ENCODE data around the gene RNF112. TPM values are rescaled to one million over a fixed set of nuclear protein-coding genes. Genes with fewer than 3 reads are reported as not detected.

Gene RNF112
- total RNA-seq = 1 to 10 TPM; 2.3 to 7.6 (median 2.7) TPM
- polyA plus RNA-seq = 1 to 10 TPM; 1.3 to 5.9 (median 2.2) TPM
- long read RNA-seq, donor 1 = 0 reads
- long read RNA-seq, donor 2 = 0 reads

GRCh38 chr17:19410875-19411620 lies at the start of gene RNF112:
TSS of gene RNF112 (plus strand) at chr17:19411232. CDS start at chr17:19411409, 177 bp downstream.
- Histone ChIP-seq H3K27ac (no peak within 1 kb of the TSS), H3K36me3 (no peaks in the 10 kb centered on the region), H3K9me3 (no peaks in the 10 kb centered on the region), H3K4me1 (peaks cover 0 to 18% (median 3%) of the 10 kb centered on the region in 6 donors), H3K27me3 (replicated peaks in 1 of 7) (peaks cover 0 to 27% (median 0%) of the 10 kb centered on the region in 7 donors), H3K4me3 (peak within 1 kb of the TSS in 4 of 8 donors; percentile 3 to 47 (median 16))
- intact Hi-C loops (cut with DNase I; ENCODE audit: low total_unique reads) = no loop called here
- TF ChIP-seq POLR2AphosphoS5 (IDR thresholded peaks at IDR 0.05) (no peak), CTCF (IDR thresholded peaks at IDR 0.05 in 8 of 11, conservative IDR thresholded peaks at IDR 0.05 in 3 of 11) (no peak), POLR2A (IDR thresholded peaks at IDR 0.05) (no peak)
- DNase-seq = no peak
- 33 to 58% (median 50%) methylated on average over 23 of the region's 23 CpGs for WGBS, 5 donors

GRCh38 chr17:19361326-19361725 lies 49.7 kb upstream of the RNF112 start:
- H3K4me3 ChIP-seq = no peak overlapping the region
- DNase-seq = peak; percentile 68
- H3K27ac ChIP-seq = no peak overlapping the region
- peaks cover 6 to 19% (median 16%) of the 10 kb centered on the region in 6 donors for H3K4me1 ChIP-seq
- 74 to 90% (median 79%) methylated on average over 6 of the region's 6 CpGs for WGBS, 5 donors
- TF ChIP-seq CTCF (IDR thresholded peaks at IDR 0.05 in 8 of 11, conservative IDR thresholded peaks at IDR 0.05 in 3 of 11) (no peak), POLR2A (IDR thresholded peaks at IDR 0.05) (no peak), POLR2AphosphoS5 (IDR thresholded peaks at IDR 0.05) (no peak)
- H3K27me3 ChIP-seq (replicated peaks in 1 of 7) = peaks cover 0 to 7% (median 0%) of the 10 kb centered on the region in 7 donors
- no peaks in the 10 kb centered on the region for H3K9me3 ChIP-seq
- H3K36me3 ChIP-seq = no peaks in the 10 kb centered on the region
- intact Hi-C loops (cut with DNase I; ENCODE audit: low total_unique reads) = no loop called here

- TF ChIP-seq POLR2AphosphoS5 (IDR thresholded peaks at IDR 0.05) (no peak), CTCF (IDR thresholded peaks at IDR 0.05 in 8 of 11, conservative IDR thresholded peaks at IDR 0.05 in 3 of 11) (no peak), POLR2A (IDR thresholded peaks at IDR 0.05) (no peak)
- Histone ChIP-seq H3K4me3 (peak overlapping the region; percentile 53 to 88 (median 72)), H3K4me1 (peaks cover 6 to 19% (median 16%) of the 10 kb centered on the region in 6 donors), H3K9me3 (no peaks in the 10 kb centered on the region), H3K27me3 (replicated peaks in 1 of 7) (peaks cover 0 to 7% (median 0%) of the 10 kb centered on the region in 7 donors), H3K27ac (peak overlapping the region in 6 of 8 donors; percentile 66 to 89 (median 82)), H3K36me3 (no peaks in the 10 kb centered on the region)
- intact Hi-C loops (cut with DNase I; ENCODE audit: low total_unique reads) = loop anchor here (2.0 kb wide), 1 partner anchor 85 kb away; no protein-coding TSS in a partner anchor
- no peak for DNase-seq
- 25 to 36% (median 32%) methylated on average over 11 to 16 of the region's 16 CpGs for WGBS, 5 donors
Measured at GRCh38 chr17:19361944-19362276, 49.1 kb upstream of the RNF112 start.
